GM21825 (cell line): Measurements from ENCODE around the gene HLF.

Source experiments
- ATAC-seq: cut with Tn5 transposase; IDR thresholded peaks from one replicate; pipeline ENCODE4 v1.9.1; 2021; ENCODE audit warnings: mild to moderate bottlenecking, moderate library complexity; ENCODE audit not compliant: unreplicated experiment

Gene HLF

GRCh38 chr17:55254375-55254774 lies 10.4 kb upstream of the HLF start:
- ATAC-seq: no peak

GRCh38 chr17:55258578-55259135 lies 6.1 kb upstream of the HLF start:
- ATAC-seq: no peak

- no peak for ATAC-seq
These were observed 5.1 kb upstream of the HLF start for GRCh38 chr17:55259684-55260111.

GRCh38 chr17:55261311-55261710 lies 3.4 kb upstream of the HLF start:
- no peak for ATAC-seq

GRCh38 chr17:55263569-55264277 lies 1.0 kb upstream of the HLF start:
- ATAC-seq: no peak

- no peak for ATAC-seq
These were observed 499 bp upstream of the HLF start for GRCh38 chr17:55264278-55264644.

- ATAC-seq: no peak
These were observed 706 bp downstream of the HLF start for GRCh38 chr17:55265311-55266021.

- no peak for ATAC-seq
These were observed 1.5 kb downstream of the HLF start for GRCh38 chr17:55266051-55266957.

- ATAC-seq: no peak
These were observed 2.4 kb downstream of the HLF start for GRCh38 chr17:55266958-55267688.

- ATAC-seq: no peak
These were observed 3.3 kb downstream of the HLF start for GRCh38 chr17:55267777-55268648.

- ATAC-seq: no peak
These were observed 4.1 kb downstream of the HLF start for GRCh38 chr17:55268649-55269480.

- ATAC-seq: no peak
These were observed 5.1 kb downstream of the HLF start for GRCh38 chr17:55269894-55270293.

GRCh38 chr17:55271223-55271571 lies 6.4 kb downstream of the HLF start:
- no peak for ATAC-seq

- no peak for ATAC-seq
These were observed 7.4 kb downstream of the HLF start for GRCh38 chr17:55271958-55272710.

DNA sequence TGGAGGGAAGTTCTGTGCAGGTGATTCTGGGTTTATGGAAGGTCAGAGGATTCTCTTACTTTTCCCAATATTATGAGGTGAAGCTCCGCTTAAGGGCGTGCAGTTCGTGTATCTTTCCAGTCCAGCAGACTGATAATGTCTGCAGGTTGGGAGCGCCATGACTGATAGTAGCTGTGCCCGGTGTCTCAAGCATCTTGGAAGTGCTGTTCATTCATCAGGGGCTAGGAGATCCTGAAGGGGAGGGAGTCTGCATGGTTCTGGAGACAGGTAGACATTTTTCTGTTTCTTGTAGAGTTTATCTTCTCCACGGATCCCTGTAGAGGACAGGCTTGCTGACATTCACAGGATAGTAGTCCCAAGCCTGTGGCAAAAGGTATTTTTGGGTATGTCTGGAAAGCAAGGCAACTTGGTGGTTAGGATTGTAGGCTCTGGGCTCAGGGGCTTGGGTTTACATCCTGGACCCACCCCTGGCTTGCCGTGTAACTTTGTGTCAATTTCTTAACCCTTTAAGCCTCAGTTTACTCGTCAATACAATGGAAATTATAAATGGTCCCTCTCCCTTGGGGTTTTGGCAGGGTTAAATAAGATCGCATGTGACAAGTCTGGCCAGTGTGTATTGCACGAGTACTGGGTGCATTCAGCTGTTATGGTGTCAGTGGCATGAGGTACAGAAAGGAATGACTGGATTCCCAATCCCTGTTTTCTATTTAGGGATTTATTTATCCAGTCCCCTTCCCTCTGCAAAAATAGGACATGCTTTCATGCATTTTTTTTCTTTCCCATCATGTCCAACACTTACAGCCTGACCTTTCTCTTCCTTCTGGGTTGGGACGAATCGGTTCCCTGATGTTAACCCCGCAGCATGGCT lies 8.2 kb downstream of the HLF start:
- ATAC-seq: no peak

GRCh38 chr17:55273579-55274354 lies 9.0 kb downstream of the HLF start:
- no peak for ATAC-seq
